ENCODE results near the gene NUP210. TPM values are rescaled to one million over a fixed set of nuclear protein-coding genes. Genes with fewer than 3 reads are reported as not detected.
"Not testable (repeated sequence)": the region's sequence is repeated elsewhere in the genome, so short reads cannot be mapped to it uniquely, and the experiment has no call there.

NUP210 gene
- total and polyA plus RNA-seq, 2 experiments from 2014 or later: 6.7 to 8.4 TPM

- no peaks in the 10 kb centered on the region for H3K79me2 ChIP-seq
- no peak overlapping the region for H3K27ac ChIP-seq
- no peaks in the 10 kb centered on the region for H3K9me2 ChIP-seq (replicated peaks; ENCODE audit: insufficient read depth)
- H3K4me3 ChIP-seq: no peak overlapping the region
- H3K4me2 ChIP-seq: no peak overlapping the region
- WGBS (ENCODE audit: low lambda C conversion rate, missing lambda C conversion rate): 73% methylated on average over 20 of the region's 20 CpGs
- no peaks in the 10 kb centered on the region for H3K9me3 ChIP-seq (ENCODE audit: low read depth)
- no peak overlapping the region for H2AFZ ChIP-seq
- no peaks in the 10 kb centered on the region for H3K27me3 ChIP-seq
- DNase-seq (ENCODE audit: low spot score): peak; percentile 60
- TF ChIP-seq CTCF (IDR thresholded peaks at IDR 0.05; ENCODE audit: poor library complexity): no peak
- no peak for TF ChIP-seq EZH2phosphoT487 (IDR thresholded peaks at IDR 0.05; ENCODE audit: low read depth, severe bottlenecking, unreplicated experiment)
- no peak for TF ChIP-seq EZH2 (IDR thresholded peaks at IDR 0.05; ENCODE audit: borderline replicate concordance)
- no peaks in the 10 kb centered on the region for H4K20me1 ChIP-seq (ENCODE audit: insufficient read depth, poor library complexity, severe bottlenecking)
- no peaks in the 10 kb centered on the region for H3K36me3 ChIP-seq (replicated peaks; ENCODE audit: insufficient read depth, low read depth)
- H3K4me1 ChIP-seq (ENCODE audit: insufficient read depth): no peaks in the 10 kb centered on the region
Observed at GRCh38 chr3:13379201-13379830, 40.8 kb downstream of the NUP210 start.

- Histone ChIP-seq H3K9me2 (replicated peaks; ENCODE audit: insufficient read depth) (no peaks in the 10 kb centered on the region), H3K9me3 (ENCODE audit: low read depth) (no peaks in the 10 kb centered on the region), H3K27ac (no peak overlapping the region), H3K27me3 (no peaks in the 10 kb centered on the region), H3K4me3 (no peak overlapping the region), H2AFZ (no peak overlapping the region), H3K36me3 (replicated peaks; ENCODE audit: insufficient read depth, low read depth) (no peaks in the 10 kb centered on the region), H3K4me1 (ENCODE audit: insufficient read depth) (no peaks in the 10 kb centered on the region), H3K79me2 (no peaks in the 10 kb centered on the region), H3K4me2 (no peak overlapping the region), H4K20me1 (ENCODE audit: insufficient read depth, poor library complexity, severe bottlenecking) (no peaks in the 10 kb centered on the region)
- WGBS (ENCODE audit: low lambda C conversion rate, missing lambda C conversion rate): 93% methylated on average over 5 of the region's 5 CpGs
- DNase-seq (ENCODE audit: low spot score): no peak
- TF ChIP-seq EZH2 (IDR thresholded peaks at IDR 0.05; ENCODE audit: borderline replicate concordance) (no peak), CTCF (IDR thresholded peaks at IDR 0.05; ENCODE audit: poor library complexity) (no peak), EZH2phosphoT487 (IDR thresholded peaks at IDR 0.05; ENCODE audit: low read depth, severe bottlenecking, unreplicated experiment) (no peak)
Observed at GRCh38 chr3:13378155-13378554, 42.0 kb downstream of the NUP210 start.

DNA sequence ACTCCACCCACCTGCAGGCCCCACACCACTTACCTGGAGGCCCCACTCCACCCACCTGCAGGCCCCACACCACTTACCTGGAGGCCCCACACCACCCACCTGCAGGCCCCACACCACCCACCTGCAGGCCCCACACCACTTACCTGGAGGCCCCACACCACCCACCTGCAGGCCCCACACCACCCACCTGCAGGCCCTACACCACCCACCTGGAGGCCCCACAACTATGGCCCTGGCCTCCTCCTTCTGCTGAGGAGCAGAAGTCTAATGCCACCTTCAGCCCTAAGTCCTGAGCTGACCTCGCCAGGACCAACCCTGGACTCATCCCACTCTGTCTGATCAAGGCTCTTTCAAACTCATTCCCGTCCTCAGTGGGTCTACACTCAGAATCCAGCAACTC lies 42.4 kb downstream of the NUP210 start:
- H3K36me3 ChIP-seq (replicated peaks; ENCODE audit: insufficient read depth, low read depth); H3K27me3 ChIP-seq; H3K9me2 ChIP-seq (replicated peaks; ENCODE audit: insufficient read depth); H2AFZ ChIP-seq; H3K4me3 ChIP-seq; H3K9me3 ChIP-seq (ENCODE audit: low read depth); H3K4me2 ChIP-seq; H3K27ac ChIP-seq; DNase-seq (ENCODE audit: low spot score); H3K79me2 ChIP-seq; H3K4me1 ChIP-seq (ENCODE audit: insufficient read depth); H4K20me1 ChIP-seq (ENCODE audit: insufficient read depth, poor library complexity, severe bottlenecking): not testable (repeated sequence)
- WGBS (ENCODE audit: low lambda C conversion rate, missing lambda C conversion rate): 100% methylated on average over 2 of the region's 2 CpGs

- Histone ChIP-seq H3K79me2 (no peaks in the 10 kb centered on the region), H3K9me3 (ENCODE audit: low read depth) (no peaks in the 10 kb centered on the region), H3K4me3 (no peak overlapping the region), H3K27me3 (no peaks in the 10 kb centered on the region), H4K20me1 (ENCODE audit: insufficient read depth, poor library complexity, severe bottlenecking) (no peaks in the 10 kb centered on the region), H3K27ac (no peak overlapping the region), H2AFZ (no peak overlapping the region), H3K4me2 (no peak overlapping the region), H3K36me3 (replicated peaks; ENCODE audit: insufficient read depth, low read depth) (no peaks in the 10 kb centered on the region), H3K4me1 (ENCODE audit: insufficient read depth) (no peaks in the 10 kb centered on the region), H3K9me2 (replicated peaks; ENCODE audit: insufficient read depth) (no peaks in the 10 kb centered on the region)
- no peak for DNase-seq (ENCODE audit: low spot score)
- 97% methylated on average over 14 of the region's 14 CpGs for WGBS (ENCODE audit: low lambda C conversion rate, missing lambda C conversion rate)
- TF ChIP-seq CTCF (IDR thresholded peaks at IDR 0.05; ENCODE audit: poor library complexity) (no peak), EZH2phosphoT487 (IDR thresholded peaks at IDR 0.05; ENCODE audit: low read depth, severe bottlenecking, unreplicated experiment) (no peak), EZH2 (IDR thresholded peaks at IDR 0.05; ENCODE audit: borderline replicate concordance) (no peak)
Observed at GRCh38 chr3:13377021-13377420, 43.1 kb downstream of the NUP210 start.
